ENCODE data around the gene NKD1. TPM values are rescaled to one million over a fixed set of nuclear protein-coding genes. Genes with fewer than 3 reads are reported as not detected.

The NKD1 gene
- total and polyA plus RNA-seq, 2 donors from 2014 or later: 1.1 to 9.9 TPM

- Histone ChIP-seq H3K27me3 (ENCODE audit: control insufficient read depth, insufficient read depth, low read length) (no peaks in the 10 kb centered on the region), H3K9ac (ENCODE audit: low read length in 3 of 3) (no peak overlapping the region), H3K4me1 (ENCODE audit: control insufficient read depth in 2 of 3, insufficient read depth in 2 of 3, low read depth in 1 of 3, low read length in 3 of 3) (no peaks in the 10 kb centered on the region), H3K27ac (ENCODE audit: low read depth in 2 of 2, low read length in 2 of 2) (no peak overlapping the region), H3K36me3 (ENCODE audit: control insufficient read depth in 2 of 3, insufficient read depth in 3 of 3, low read length in 3 of 3) (no peaks in the 10 kb centered on the region), H3K9me3 (ENCODE audit: control insufficient read depth in 2 of 3, insufficient read depth in 1 of 3, low read length in 3 of 3) (peaks cover 0 to 16% (median 8%) of the 10 kb centered on the region in 3 donors), H3K4me3 (ENCODE audit: low read length in 3 of 3) (no peak overlapping the region)
- FAIRE-seq (no peak), DNase-seq (no peak)
- intact Hi-C loops (cut with DNase I): no loop called here
- TF ChIP-seq CTCF (IDR thresholded peaks at IDR 0.05; ENCODE audit: borderline replicate concordance, extremely low read depth, insufficient read depth): no peak
These were observed 31.3 kb upstream of the NKD1 start for GRCh38 chr16:50516890-50517289.

GRCh38 chr16:50517450-50518252 lies 30.5 kb upstream of the NKD1 start:
- H3K4me3 ChIP-seq (ENCODE audit: low read length in 3 of 3): no peak overlapping the region
- TF ChIP-seq CTCF (IDR thresholded peaks at IDR 0.05; ENCODE audit: borderline replicate concordance, extremely low read depth, insufficient read depth): no peak
- FAIRE-seq (no peak), DNase-seq (peak in 1 of 5 donors; percentile 34)
- peaks cover 0 to 16% (median 8%) of the 10 kb centered on the region in 3 donors for H3K9me3 ChIP-seq (ENCODE audit: control insufficient read depth in 2 of 3, insufficient read depth in 1 of 3, low read length in 3 of 3)
- no peak overlapping the region for H3K9ac ChIP-seq (ENCODE audit: low read length in 3 of 3)
- no peaks in the 10 kb centered on the region for H3K4me1 ChIP-seq (ENCODE audit: control insufficient read depth in 2 of 3, insufficient read depth in 2 of 3, low read depth in 1 of 3, low read length in 3 of 3)
- no peaks in the 10 kb centered on the region for H3K27me3 ChIP-seq (ENCODE audit: control insufficient read depth, insufficient read depth, low read length)
- no peaks in the 10 kb centered on the region for H3K36me3 ChIP-seq (ENCODE audit: control insufficient read depth in 2 of 3, insufficient read depth in 3 of 3, low read length in 3 of 3)
- intact Hi-C loops (cut with DNase I): no loop called here
- H3K27ac ChIP-seq (ENCODE audit: low read depth in 2 of 2, low read length in 2 of 2): no peak overlapping the region

- H3K9ac ChIP-seq (ENCODE audit: low read length in 3 of 3): no peak overlapping the region
- H3K4me3 ChIP-seq (ENCODE audit: low read length in 3 of 3): no peak overlapping the region
- H3K9me3 ChIP-seq (ENCODE audit: control insufficient read depth in 2 of 3, insufficient read depth in 1 of 3, low read length in 3 of 3): peaks cover 0 to 16% (median 8%) of the 10 kb centered on the region in 3 donors
- H3K36me3 ChIP-seq (ENCODE audit: control insufficient read depth in 2 of 3, insufficient read depth in 3 of 3, low read length in 3 of 3): no peaks in the 10 kb centered on the region
- TF ChIP-seq CTCF (IDR thresholded peaks at IDR 0.05; ENCODE audit: borderline replicate concordance, extremely low read depth, insufficient read depth): no peak
- intact Hi-C loops (cut with DNase I): no loop called here
- H3K4me1 ChIP-seq (ENCODE audit: control insufficient read depth in 2 of 3, insufficient read depth in 2 of 3, low read depth in 1 of 3, low read length in 3 of 3): no peaks in the 10 kb centered on the region
- peak in 1 of 5 donors; percentile 22 for DNase-seq
- FAIRE-seq: no peak
- H3K27me3 ChIP-seq (ENCODE audit: control insufficient read depth, insufficient read depth, low read length): no peaks in the 10 kb centered on the region
- H3K27ac ChIP-seq (ENCODE audit: low read depth in 2 of 2, low read length in 2 of 2): no peak overlapping the region
These were observed 29.2 kb upstream of the NKD1 start for GRCh38 chr16:50519001-50519400.

Measured in kidney (tissue), 14 donors.